Upper lobe of left lung (tissue), 4 donors: ENCODE data around the gene TMEM178A.

Experiments
- EP300 ChIP-seq, 4 donors: sonication (generic); formaldehyde crosslinking; IDR thresholded peaks; one replicate each; pipeline ENCODE4 v1.5.1; 2017; ENCODE audit warnings: antibody characterized with exemption in 4 of 4, control low read depth in 2 of 4
- TF ChIP-seq, protein P1 (sequence below), 6 experiments: fragments of 450-650 bp in 4 of 6; fragments of 200-600 bp in 2 of 6; sonication (generic) in 2 of 6; IDR thresholded peaks; one replicate each; pipeline ENCODE4 v1.5.1; 2016 to 2019; ENCODE audit warnings: antibody characterized with exemption in 6 of 6

DNA sequence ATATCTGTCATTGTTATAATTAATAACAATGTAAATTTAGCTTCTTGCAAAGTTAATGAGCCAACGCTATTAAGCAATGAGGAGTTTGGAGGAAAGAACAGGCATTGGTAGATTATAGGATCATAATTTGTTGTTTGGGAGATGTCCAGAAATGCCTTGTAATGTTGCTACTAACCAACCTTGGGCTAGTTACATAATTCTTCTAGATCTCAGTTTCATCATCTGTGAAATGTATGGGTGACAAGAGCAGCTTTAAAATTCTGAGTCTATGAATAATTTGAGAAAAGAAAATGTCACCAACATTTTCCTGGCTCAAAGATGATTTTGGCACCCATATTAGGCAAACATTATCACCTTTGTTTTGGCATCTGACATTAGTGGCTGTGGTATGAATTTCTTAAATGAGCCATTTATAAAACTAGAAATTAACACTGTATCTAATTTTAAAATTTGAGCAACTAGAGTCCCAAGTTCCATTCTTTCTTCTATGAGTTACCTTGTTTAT is 2.9 kb downstream of the TMEM178A start:
- TF ChIP-seq, protein P1, sequence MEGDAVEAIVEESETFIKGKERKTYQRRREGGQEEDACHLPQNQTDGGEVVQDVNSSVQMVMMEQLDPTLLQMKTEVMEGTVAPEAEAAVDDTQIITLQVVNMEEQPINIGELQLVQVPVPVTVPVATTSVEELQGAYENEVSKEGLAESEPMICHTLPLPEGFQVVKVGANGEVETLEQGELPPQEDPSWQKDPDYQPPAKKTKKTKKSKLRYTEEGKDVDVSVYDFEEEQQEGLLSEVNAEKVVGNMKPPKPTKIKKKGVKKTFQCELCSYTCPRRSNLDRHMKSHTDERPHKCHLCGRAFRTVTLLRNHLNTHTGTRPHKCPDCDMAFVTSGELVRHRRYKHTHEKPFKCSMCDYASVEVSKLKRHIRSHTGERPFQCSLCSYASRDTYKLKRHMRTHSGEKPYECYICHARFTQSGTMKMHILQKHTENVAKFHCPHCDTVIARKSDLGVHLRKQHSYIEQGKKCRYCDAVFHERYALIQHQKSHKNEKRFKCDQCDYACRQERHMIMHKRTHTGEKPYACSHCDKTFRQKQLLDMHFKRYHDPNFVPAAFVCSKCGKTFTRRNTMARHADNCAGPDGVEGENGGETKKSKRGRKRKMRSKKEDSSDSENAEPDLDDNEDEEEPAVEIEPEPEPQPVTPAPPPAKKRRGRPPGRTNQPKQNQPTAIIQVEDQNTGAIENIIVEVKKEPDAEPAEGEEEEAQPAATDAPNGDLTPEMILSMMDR (IDR thresholded peaks at IDR 0.05) = no peak
- no peak for TF ChIP-seq EP300 (IDR thresholded peaks at IDR 0.05)
